LNCaP clone FGC (cell line): Measurements from ENCODE around the gene XPO5.

Source experiments
- DNase-seq: peaks from one replicate; pipeline ENCODE4 v3.0.0-alpha.2; 2011; ENCODE audit warnings: low read depth
- H3K4me3 ChIP-seq: 2 replicates; pipeline ENCODE4 v1.5.1; 2011; ENCODE audit warnings: mild to moderate bottlenecking, low read depth, low read length, control low read depth
- TF ChIP-seq, protein P1 (sequence below): IDR thresholded peaks from 2 replicates; pipeline ENCODE4 v1.5.1; 2012; ENCODE audit warnings: mild to moderate bottlenecking; ENCODE audit not compliant: control insufficient read depth, insufficient read depth; ENCODE audit errors: extremely low read depth

Gene XPO5

DNA sequence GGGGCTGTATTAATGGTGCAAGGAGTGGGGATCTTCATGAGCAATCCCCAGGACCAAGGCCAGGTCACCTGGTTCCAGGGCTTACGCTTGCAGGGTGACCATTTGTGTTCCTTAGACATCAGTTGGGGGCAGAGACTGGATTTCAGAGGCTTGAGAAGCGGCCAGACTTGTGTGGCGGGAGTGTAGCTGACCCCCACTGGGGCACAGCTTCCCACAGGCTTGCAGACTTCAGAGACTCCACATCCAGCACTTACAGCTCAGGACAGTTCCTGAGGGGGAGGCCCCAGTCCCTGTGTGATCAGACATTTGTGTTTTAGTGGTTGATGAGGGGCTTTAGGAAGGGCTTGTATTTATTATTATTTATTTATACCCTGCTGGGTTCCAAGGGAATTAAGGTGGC, 83.2 kb downstream of the XPO5 start:
- TF ChIP-seq, protein P1, sequence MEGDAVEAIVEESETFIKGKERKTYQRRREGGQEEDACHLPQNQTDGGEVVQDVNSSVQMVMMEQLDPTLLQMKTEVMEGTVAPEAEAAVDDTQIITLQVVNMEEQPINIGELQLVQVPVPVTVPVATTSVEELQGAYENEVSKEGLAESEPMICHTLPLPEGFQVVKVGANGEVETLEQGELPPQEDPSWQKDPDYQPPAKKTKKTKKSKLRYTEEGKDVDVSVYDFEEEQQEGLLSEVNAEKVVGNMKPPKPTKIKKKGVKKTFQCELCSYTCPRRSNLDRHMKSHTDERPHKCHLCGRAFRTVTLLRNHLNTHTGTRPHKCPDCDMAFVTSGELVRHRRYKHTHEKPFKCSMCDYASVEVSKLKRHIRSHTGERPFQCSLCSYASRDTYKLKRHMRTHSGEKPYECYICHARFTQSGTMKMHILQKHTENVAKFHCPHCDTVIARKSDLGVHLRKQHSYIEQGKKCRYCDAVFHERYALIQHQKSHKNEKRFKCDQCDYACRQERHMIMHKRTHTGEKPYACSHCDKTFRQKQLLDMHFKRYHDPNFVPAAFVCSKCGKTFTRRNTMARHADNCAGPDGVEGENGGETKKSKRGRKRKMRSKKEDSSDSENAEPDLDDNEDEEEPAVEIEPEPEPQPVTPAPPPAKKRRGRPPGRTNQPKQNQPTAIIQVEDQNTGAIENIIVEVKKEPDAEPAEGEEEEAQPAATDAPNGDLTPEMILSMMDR = no peak
- no peak for DNase-seq
- no peak overlapping the region for H3K4me3 ChIP-seq

DNA sequence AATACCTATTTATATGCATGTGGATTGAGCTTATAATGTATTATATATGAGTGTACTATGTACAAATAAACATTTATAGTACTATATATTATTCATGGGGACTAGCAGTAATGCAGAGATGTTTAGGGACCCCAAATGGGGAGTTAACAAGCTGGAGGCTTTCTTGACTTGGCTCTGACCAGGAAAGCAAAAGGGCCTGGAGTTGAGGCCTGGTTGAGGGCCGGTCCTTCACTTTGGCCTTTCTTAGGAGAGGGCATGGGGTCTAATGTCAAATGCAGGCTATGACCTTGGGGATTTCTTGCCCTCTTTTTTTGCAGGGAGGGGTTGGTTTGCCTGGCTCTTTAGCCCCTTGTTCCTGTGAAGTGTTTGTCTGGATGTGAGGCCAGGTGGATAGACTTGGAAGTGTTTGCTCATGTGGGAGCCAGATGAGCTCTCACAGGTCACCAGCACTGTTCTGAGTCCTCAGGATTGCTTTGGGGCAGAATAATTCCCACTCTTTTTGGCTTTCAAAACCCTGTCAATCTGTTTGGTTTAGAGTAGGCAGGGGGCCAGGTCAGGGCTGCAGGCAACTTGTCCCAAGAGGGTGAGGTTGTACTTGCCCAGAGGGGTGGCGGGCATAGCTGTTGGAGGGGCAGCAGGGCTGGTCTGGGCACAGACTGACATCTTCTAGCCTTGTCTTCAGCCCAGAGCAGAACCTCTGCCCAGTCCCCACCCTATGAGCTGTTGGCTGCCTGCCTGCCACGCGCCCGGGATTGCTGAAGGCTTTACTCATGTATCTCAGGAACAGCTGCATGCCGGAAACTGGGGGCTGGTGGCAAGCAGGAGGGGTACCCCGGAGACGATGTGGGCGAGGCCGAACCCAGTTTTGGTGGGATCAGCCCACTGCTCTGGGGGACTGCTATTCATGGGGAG, 83.8 kb downstream of the XPO5 start:
- TF ChIP-seq, protein P1 = no peak
- H3K4me3 ChIP-seq = no peak overlapping the region
- no peak for DNase-seq

DNA sequence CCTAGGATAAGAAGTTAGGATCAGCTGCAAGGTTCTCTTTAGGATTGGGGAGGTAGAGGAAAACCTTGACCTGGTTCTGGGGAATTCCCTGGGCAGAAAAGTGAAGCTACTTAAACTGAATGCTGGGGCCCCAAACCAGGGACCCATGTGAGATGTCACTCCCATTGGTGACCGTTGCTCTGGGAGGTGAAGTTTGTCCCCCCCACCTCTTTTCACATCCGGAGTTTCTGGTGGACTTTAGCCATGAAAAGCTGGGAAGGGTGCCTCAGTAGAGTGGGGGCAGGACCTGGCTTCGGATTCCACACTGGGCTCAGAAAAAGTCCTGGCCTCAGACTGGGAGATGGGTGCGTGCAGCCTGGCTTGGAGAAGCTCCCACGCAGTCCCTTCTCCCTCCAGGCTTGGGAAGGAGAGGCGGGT, 85.3 kb downstream of the XPO5 start:
- no peak overlapping the region for H3K4me3 ChIP-seq
- DNase-seq = no peak
- TF ChIP-seq, protein P1 = no peak

DNA sequence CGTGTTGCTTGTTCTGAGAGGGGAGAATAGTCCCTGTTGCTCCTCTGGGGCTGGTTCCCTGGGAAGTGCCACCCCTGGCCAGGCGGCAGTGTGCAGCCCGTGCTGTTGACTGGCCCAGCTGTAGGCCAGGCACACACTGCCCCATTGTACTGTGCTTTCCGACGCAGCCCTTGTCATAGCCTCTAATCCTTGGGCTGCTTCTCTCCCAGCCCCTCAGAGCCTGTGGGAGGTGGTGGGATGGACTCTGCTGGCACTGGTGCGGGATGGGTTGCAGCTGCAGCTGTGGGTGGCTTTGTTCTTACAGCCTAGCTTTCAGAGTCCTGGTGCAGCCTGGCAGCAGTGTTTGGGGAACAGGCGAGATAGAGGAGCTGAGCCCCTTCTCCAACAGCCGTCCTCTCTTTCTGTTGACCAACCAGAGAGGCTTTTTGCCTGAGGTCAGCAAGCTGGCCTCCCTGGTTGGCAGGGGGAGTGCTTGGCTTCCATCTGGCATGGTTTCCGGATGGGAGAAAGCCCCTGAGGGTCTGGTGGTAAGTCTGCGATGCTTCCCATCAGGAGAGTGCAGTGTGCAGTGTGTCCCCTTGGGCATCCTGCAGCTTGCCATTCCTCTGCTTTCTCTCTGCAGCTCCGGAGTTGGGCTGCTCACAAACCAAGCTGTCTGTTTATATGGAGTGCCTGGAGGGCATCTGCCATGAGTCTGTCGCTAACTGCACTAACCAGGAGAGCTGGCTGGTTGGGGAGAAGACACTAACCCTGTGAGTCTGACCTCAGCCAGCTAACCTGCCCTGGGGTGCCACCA, 86.4 kb downstream of the XPO5 start:
- TF ChIP-seq, protein P1 = no peak
- H3K4me3 ChIP-seq = no peak overlapping the region
- DNase-seq = no peak

DNA sequence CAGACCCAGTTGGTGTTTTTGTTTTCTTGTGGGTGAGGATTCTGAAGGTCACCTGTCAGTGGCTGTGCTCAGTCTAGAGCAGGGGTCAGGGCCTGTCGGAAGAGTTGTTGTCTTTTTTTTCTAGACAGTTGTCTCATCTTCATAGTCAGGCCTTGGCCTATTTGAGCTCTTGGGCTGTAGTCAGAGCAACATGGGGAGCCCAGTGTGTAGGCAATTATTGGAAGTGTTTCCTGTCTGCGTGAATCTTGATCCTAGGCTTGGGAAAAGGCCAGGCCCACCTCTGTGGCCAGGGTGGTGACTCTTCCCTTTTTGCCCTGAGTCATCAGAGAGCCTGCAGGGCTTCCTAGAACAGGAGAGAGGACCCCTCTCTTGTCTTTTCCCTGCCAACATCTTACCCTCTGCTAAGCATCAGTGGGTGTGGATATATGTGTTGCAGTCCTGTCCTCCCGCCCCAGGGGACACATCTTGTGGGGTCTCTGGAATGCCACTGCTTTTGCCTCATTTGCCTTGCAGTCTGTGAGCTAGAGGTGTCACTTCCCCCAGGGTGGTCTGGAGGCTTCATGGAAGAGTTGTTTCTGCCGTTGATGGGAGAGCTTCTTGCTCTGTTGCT, 87.1 kb downstream of the XPO5 start:
- TF ChIP-seq, protein P1 = no peak
- no peak for DNase-seq
- H3K4me3 ChIP-seq = no peak overlapping the region

DNA sequence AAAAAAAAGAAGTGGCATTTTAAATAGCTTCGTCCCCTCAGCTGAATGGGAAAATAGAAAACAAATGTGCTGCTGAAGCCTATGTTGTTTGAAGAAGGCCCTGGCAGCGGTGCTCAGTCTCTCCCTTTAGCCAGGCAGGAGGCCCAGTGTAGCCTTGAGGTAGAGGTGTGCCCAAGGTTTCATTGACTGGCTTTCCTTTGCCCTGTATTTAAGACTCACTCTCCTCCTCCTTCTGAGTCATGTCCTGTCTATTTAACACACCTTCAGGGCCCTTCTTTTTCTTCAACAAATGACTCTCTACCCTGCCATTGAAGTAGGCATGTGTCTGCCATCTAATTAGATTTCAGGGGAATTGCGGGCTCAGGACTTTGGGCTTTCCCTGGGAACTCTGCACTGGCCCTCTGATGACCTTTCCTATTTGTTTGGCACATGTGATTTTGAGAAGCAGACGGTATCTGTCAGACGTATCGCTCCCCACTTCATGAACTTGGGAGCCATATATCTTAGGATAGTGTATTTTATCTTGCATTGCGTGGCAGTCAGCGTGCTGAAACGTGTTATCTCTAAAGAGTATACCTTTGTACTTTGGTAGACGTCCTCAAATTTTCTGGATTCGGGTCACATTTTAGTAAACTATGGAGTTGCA, 94.1 kb downstream of the XPO5 start:
- DNase-seq = no peak
- TF ChIP-seq, protein P1 = no peak
- H3K4me3 ChIP-seq = no peak overlapping the region
